Measurements from ENCODE around the gene DUSP2.

GRCh38 chr2:96097951-96098823 lies 47.1 kb downstream of the DUSP2 start:
- TF ChIP-seq, protein P1, sequence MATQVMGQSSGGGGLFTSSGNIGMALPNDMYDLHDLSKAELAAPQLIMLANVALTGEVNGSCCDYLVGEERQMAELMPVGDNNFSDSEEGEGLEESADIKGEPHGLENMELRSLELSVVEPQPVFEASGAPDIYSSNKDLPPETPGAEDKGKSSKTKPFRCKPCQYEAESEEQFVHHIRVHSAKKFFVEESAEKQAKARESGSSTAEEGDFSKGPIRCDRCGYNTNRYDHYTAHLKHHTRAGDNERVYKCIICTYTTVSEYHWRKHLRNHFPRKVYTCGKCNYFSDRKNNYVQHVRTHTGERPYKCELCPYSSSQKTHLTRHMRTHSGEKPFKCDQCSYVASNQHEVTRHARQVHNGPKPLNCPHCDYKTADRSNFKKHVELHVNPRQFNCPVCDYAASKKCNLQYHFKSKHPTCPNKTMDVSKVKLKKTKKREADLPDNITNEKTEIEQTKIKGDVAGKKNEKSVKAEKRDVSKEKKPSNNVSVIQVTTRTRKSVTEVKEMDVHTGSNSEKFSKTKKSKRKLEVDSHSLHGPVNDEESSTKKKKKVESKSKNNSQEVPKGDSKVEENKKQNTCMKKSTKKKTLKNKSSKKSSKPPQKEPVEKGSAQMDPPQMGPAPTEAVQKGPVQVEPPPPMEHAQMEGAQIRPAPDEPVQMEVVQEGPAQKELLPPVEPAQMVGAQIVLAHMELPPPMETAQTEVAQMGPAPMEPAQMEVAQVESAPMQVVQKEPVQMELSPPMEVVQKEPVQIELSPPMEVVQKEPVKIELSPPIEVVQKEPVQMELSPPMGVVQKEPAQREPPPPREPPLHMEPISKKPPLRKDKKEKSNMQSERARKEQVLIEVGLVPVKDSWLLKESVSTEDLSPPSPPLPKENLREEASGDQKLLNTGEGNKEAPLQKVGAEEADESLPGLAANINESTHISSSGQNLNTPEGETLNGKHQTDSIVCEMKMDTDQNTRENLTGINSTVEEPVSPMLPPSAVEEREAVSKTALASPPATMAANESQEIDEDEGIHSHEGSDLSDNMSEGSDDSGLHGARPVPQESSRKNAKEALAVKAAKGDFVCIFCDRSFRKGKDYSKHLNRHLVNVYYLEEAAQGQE (IDR thresholded peaks at IDR 0.05; ENCODE audit: insufficient read depth in 1 of 2, low read depth in 2 of 2, low read length in 2 of 2) = no peak
- no peak for TF ChIP-seq POLR2AphosphoS5 (IDR thresholded peaks at IDR 0.05; ENCODE audit: low read depth, low read length)
